H1 (cell line): ENCODE results near the gene SNX21. TPM values are rescaled to one million over a fixed set of nuclear protein-coding genes. Genes with fewer than 3 reads are reported as not detected.

ENCODE experiments used
- CTCF ChIA-PET: fragments of 300-600 bp; sonication (Branson Sonifier 250); formaldehyde crosslinking; loops from one replicate; lab custom pipeline; 2021; ENCODE audit not compliant: partially characterized antibody; lab: Charles Lee
- POLR2A ChIA-PET: fragments of 300-600 bp; sonication (Branson Sonifier 250); formaldehyde crosslinking; loops from one replicate; lab custom pipeline; 2021; ENCODE audit warnings: inconsistent platforms; ENCODE audit not compliant: partially characterized antibody; lab: Charles Lee
- DNase-seq, 2 experiments: peaks; one replicate each; pipeline versions ENCODE4 v3.0.0 to v3.0.0-alpha.2; 2010 to 2022; ENCODE audit warnings: low spot score in 2 of 2, low read depth in 1 of 2, mixed read lengths in 1 of 2
- FAIRE-seq: peaks from 2 replicates; lab custom pipeline; 2011; peaks lifted over from hg19 to GRCh38; lab: Jason Lieb, UNC
- H2AFZ ChIP-seq: 2 replicates; pipeline ENCODE4 v1.8.1; 2012; ENCODE audit warnings: low read length, inconsistent platforms
- H2AK5ac ChIP-seq: 2 replicates; pipeline ENCODE4 v1.6.1; 2013; ENCODE audit warnings: low read depth, low read length
- H2BK120ac ChIP-seq: replicated peaks from 2 replicates; pipeline ENCODE3; 2013; ENCODE audit warnings: low read depth, low read length, inconsistent platforms
- H2BK12ac ChIP-seq: 2 replicates; pipeline ENCODE4 v1.6.1; 2013; ENCODE audit warnings: low read depth, low read length
- H2BK15ac ChIP-seq: 2 replicates; pipeline ENCODE4 v1.6.1; 2013; ENCODE audit warnings: low read length
- H2BK20ac ChIP-seq: 2 replicates; pipeline ENCODE4 v1.6.1; 2013; ENCODE audit warnings: low read length
- H2BK5ac ChIP-seq: 2 replicates; pipeline ENCODE4 v1.6.1; 2013; ENCODE audit warnings: low read depth, low read length
- H3K14ac ChIP-seq: 2 replicates; pipeline ENCODE4 v1.6.1; 2013; ENCODE audit warnings: inconsistent platforms; ENCODE audit not compliant: insufficient read length
- H3K18ac ChIP-seq: 2 replicates; pipeline ENCODE4 v1.6.1; 2013; ENCODE audit warnings: low read length; ENCODE audit errors: extremely low read depth
- H3K23ac ChIP-seq: 2 replicates; pipeline ENCODE4 v1.6.1; 2013; ENCODE audit warnings: inconsistent platforms; ENCODE audit not compliant: insufficient read length
- H3K23me2 ChIP-seq: 2 replicates; pipeline ENCODE4 v1.6.1; 2013; ENCODE audit warnings: low read depth, low read length
- H3K27ac ChIP-seq: 2 replicates; pipeline ENCODE4 v1.6.1; 2011; ENCODE audit warnings: low read depth, low read length, inconsistent platforms
- H3K27me3 ChIP-seq, 4 experiments: replicated peaks in 1 of 4; 1 replicate in 1 of 4; 2 replicates in 3 of 4; pipeline versions ENCODE4 v1.6.1 to v1.8.1; 2011 to 2013; ENCODE audit warnings: low read length in 3 of 4, mild to moderate bottlenecking in 3 of 4, inconsistent platforms in 2 of 4, mixed read lengths in 2 of 4, moderate library complexity in 1 of 4; ENCODE audit not compliant: control insufficient read depth in 3 of 4, insufficient read depth in 3 of 4; ENCODE audit errors: extremely low read depth in 1 of 4
- H3K36me3 ChIP-seq, 4 experiments: 2 replicates each; pipeline versions ENCODE4 v1.6.1 to v1.8.1; 2011 to 2013; ENCODE audit warnings: mild to moderate bottlenecking in 4 of 4, low read length in 3 of 4, moderate library complexity in 2 of 4, control low read depth in 1 of 4, inconsistent platforms in 1 of 4; ENCODE audit not compliant: insufficient read depth in 4 of 4, control insufficient read depth in 2 of 4
- H3K4ac ChIP-seq: replicated peaks from 2 replicates; pipeline ENCODE3; 2013; ENCODE audit warnings: low read length, low read depth, mixed read lengths, inconsistent platforms; ENCODE audit not compliant: insufficient read length
- H3K4me1 ChIP-seq, 4 experiments: replicated peaks in 1 of 4; 1 replicate in 1 of 4; 2 replicates in 3 of 4; pipeline versions ENCODE4 v1.6.1 to v1.8.1; 2011 to 2013; ENCODE audit warnings: low read length in 3 of 4, inconsistent platforms in 2 of 4, mixed read lengths in 1 of 4; ENCODE audit not compliant: insufficient read depth in 4 of 4, control insufficient read depth in 3 of 4
- H3K4me2 ChIP-seq, 2 experiments: 2 replicates each; pipeline versions ENCODE4 v1.6.1 to v1.8.1; 2011 to 2013; ENCODE audit warnings: low read depth in 2 of 2, low read length in 2 of 2, control low read depth in 1 of 2, inconsistent platforms in 1 of 2, mild to moderate bottlenecking in 1 of 2; ENCODE audit not compliant: insufficient read depth in 1 of 2
- H3K4me3 ChIP-seq, 4 experiments: fragments of 200-600, 300-600 bp in 1 of 4; sonication (generic), shearing (Covaris generic), sonication (Bioruptor Twin) in 1 of 4; 2 replicates each; pipeline versions ENCODE4 v1.5.1 to v1.8.1; 2011 to 2016; ENCODE audit warnings: low read length in 4 of 4, low read depth in 3 of 4, control low read depth in 2 of 4, inconsistent platforms in 2 of 4, mild to moderate bottlenecking in 2 of 4, mixed read lengths in 1 of 4, moderate library complexity in 1 of 4; ENCODE audit not compliant: insufficient read depth in 2 of 4; ENCODE audit errors: extremely low read depth in 1 of 4
- H3K56ac ChIP-seq: replicated peaks from 2 replicates; pipeline ENCODE3; 2013; ENCODE audit warnings: low read depth, mild to moderate bottlenecking, mixed read lengths, low read length, inconsistent platforms; ENCODE audit not compliant: insufficient read length
- H3K79me1 ChIP-seq: 2 replicates; pipeline ENCODE4 v1.6.1; 2013; ENCODE audit warnings: low read depth, low read length, control low read depth
- H3K79me2 ChIP-seq, 2 experiments: 2 replicates each; pipeline versions ENCODE4 v1.6.1 to v1.8.1; 2012 to 2013; ENCODE audit warnings: low read length in 2 of 2, mild to moderate bottlenecking in 2 of 2, inconsistent platforms in 1 of 2; ENCODE audit not compliant: insufficient read depth in 2 of 2, control insufficient read depth in 1 of 2
- H3K9ac ChIP-seq, 4 experiments: replicated peaks in 1 of 4; 1 replicate in 1 of 4; 2 replicates in 3 of 4; pipeline versions ENCODE4 v1.6.1 to v1.8.1; 2011 to 2013; ENCODE audit warnings: low read depth in 3 of 4, low read length in 3 of 4, control low read depth in 2 of 4, mild to moderate bottlenecking in 2 of 4, moderate library complexity in 2 of 4, inconsistent platforms in 1 of 4; ENCODE audit errors: extremely low read depth in 1 of 4
- H3K9me3 ChIP-seq, 2 experiments: 2 replicates each; pipeline versions ENCODE4 v1.6.1 to v1.8.1; 2012 to 2013; ENCODE audit warnings: mild to moderate bottlenecking in 2 of 2, moderate library complexity in 2 of 2, control low read depth in 1 of 2, inconsistent platforms in 1 of 2, low read depth in 1 of 2, low read length in 1 of 2, mixed read lengths in 1 of 2; ENCODE audit not compliant: insufficient read depth in 2 of 2
- H4K20me1 ChIP-seq, 2 experiments: replicated peaks in 1 of 2; 2 replicates each; pipeline versions ENCODE3 to v1.8.1; 2011 to 2013; ENCODE audit warnings: inconsistent platforms in 2 of 2, low read length in 2 of 2, mild to moderate bottlenecking in 1 of 2; ENCODE audit not compliant: insufficient read depth in 2 of 2, control insufficient read depth in 1 of 2
- H4K5ac ChIP-seq: 2 replicates; pipeline ENCODE4 v1.6.1; 2013; ENCODE audit warnings: low read length, low read depth, mixed read lengths, inconsistent platforms; ENCODE audit not compliant: insufficient read length
- H4K8ac ChIP-seq: 2 replicates; pipeline ENCODE4 v1.8.0; 2013; ENCODE audit warnings: mild to moderate bottlenecking, moderate library complexity, low read length, inconsistent platforms; ENCODE audit not compliant: insufficient read depth; ENCODE audit errors: extremely low read depth
- H4K91ac ChIP-seq: replicated peaks from 2 replicates; pipeline ENCODE3; 2013; ENCODE audit warnings: low read length, mixed read lengths, inconsistent platforms; ENCODE audit not compliant: insufficient read length
- CTCF ChIP-seq, 3 experiments: IDR thresholded peaks; 1 replicate in 2 of 3; 2 replicates in 1 of 3; pipeline versions ENCODE4 v1.5.1 to v1.6.1; 2011; ENCODE audit warnings: low read length in 3 of 3, mild to moderate bottlenecking in 3 of 3, inconsistent platforms in 2 of 3, low read depth in 1 of 3, moderate library complexity in 1 of 3; ENCODE audit not compliant: insufficient read depth in 1 of 3; ENCODE audit errors: control extremely low read depth in 1 of 3
- FOSL1 ChIP-seq: IDR thresholded peaks from 2 replicates; pipeline ENCODE4 v1.6.1; 2011; ENCODE audit warnings: mild to moderate bottlenecking, low read depth, low read length, moderate library complexity; ENCODE audit not compliant: insufficient read depth
- GABPA ChIP-seq: IDR thresholded peaks from 2 replicates; pipeline ENCODE4 v1.6.1; 2011; ENCODE audit warnings: mild to moderate bottlenecking, low read length, moderate library complexity, borderline replicate concordance; ENCODE audit not compliant: insufficient read depth
- NRF1 ChIP-seq: IDR thresholded peaks from 2 replicates; pipeline ENCODE4 v1.6.1; 2011; ENCODE audit warnings: mild to moderate bottlenecking, low read depth, low read length, improper control_type of control experiment
- SP2 ChIP-seq: IDR thresholded peaks from 2 replicates; pipeline ENCODE4 v1.6.1; 2012; ENCODE audit warnings: mild to moderate bottlenecking, low read length, inconsistent platforms
- SP4 ChIP-seq: IDR thresholded peaks from 2 replicates; pipeline ENCODE4 v1.6.1; 2012; ENCODE audit warnings: low read length, inconsistent platforms
- SRF ChIP-seq: IDR thresholded peaks from 2 replicates; pipeline ENCODE4 v1.6.1; 2011; ENCODE audit warnings: mild to moderate bottlenecking, low read depth, low read length, moderate library complexity
- TAF7 ChIP-seq: optimal IDR thresholded peaks from 2 replicates; pipeline ENCODE3; 2011; ENCODE audit warnings: low read depth, mild to moderate bottlenecking, inconsistent platforms, low read length, moderate library complexity, borderline replicate concordance
- YY1 ChIP-seq: IDR thresholded peaks from 2 replicates; pipeline ENCODE4 v1.6.1; 2011; ENCODE audit warnings: low read depth, mild to moderate bottlenecking, low read length
- WGBS, 2 experiments: shearing (Covaris generic) in 1 of 2; methylation state at CpG; one replicate each; pipeline versions ENCODE4 v1.1.6 to v1.1.7; 2013 to 2015; ENCODE audit warnings: low lambda C conversion rate in 2 of 2, mixed read lengths in 2 of 2, inconsistent platforms in 1 of 2, low coverage in 1 of 2, missing lambda C conversion rate in 1 of 2; ENCODE audit not compliant: insufficient replicate concordance in 2 of 2, insufficient coverage in 1 of 2, insufficient read length in 1 of 2; ENCODE audit errors: extremely low coverage in 1 of 2, missing lambda C conversion rate in 1 of 2; 5-methylcytosine and 5-hydroxymethylcytosine counted together
- polyA plus RNA-seq, 7 experiments: library from polyadenylated mRNA; depleted of rRNA in 3 of 7; stranded (reverse) in 5 of 7; unstranded in 2 of 7; fragments of >200 nt in 5 of 7; fragments of 200-250 nt in 2 of 7; gene quantifications; 1 replicate in 5 of 7; 2 replicates in 1 of 7; 4 replicates in 1 of 7; pipeline versions ENCODE4 v1.2.1 to v1.2.3, GENCODE V29; 2011 to 2013; ENCODE audit warnings: missing spikeins in 2 of 7, mixed read lengths in 2 of 7
- total RNA-seq: library from RNA; stranded (reverse); fragmentation: NEBNext Ultra II Directional; extraction: Animal tissue kit (Norgen Biotek cat#: 25700); gene quantifications from 2 replicates; pipeline ENCODE4 v1.2.1, GENCODE V29; 2021

Gene SNX21
- total and polyA plus RNA-seq, 2 of the 8 experiments (the other 6 are each of a cell fraction or from before 2014, with no cell fraction given) = 15.8 to 16.8 TPM

GRCh38 chr20:45872626-45873025, 39.0 kb downstream of the SNX21 start:
- no peak overlapping the region for H3K4me2 ChIP-seq
- H2AK5ac ChIP-seq = no peak overlapping the region
- H3K4ac ChIP-seq = no peak overlapping the region
- no peak overlapping the region for H3K9ac ChIP-seq
- no peak overlapping the region for H2BK12ac ChIP-seq
- FAIRE-seq = no peak
- no peak overlapping the region for H2BK5ac ChIP-seq
- H3K14ac ChIP-seq = no peak overlapping the region
- peaks cover 0 to 8% (median 2%) of the 10 kb centered on the region in 4 experiments; a peak in 3 of 8 replicates for H3K36me3 ChIP-seq
- DNase-seq = no peak
- CTCF ChIA-PET = interaction anchor here (1.4 kb wide), 3 partner anchors 17 to 48 kb away, joined by 3 to 8 read pairs (median 6); no protein-coding TSS in a partner anchor
- no peak overlapping the region for H3K56ac ChIP-seq
- no peak overlapping the region for H4K8ac ChIP-seq
- no peaks in the 10 kb centered on the region for H3K9me3 ChIP-seq
- H2BK120ac ChIP-seq = no peak overlapping the region
- WGBS, 2 experiments = 86% methylated on average over 3 of the region's 4 CpGs; no CpG with 5 or more reads in 1 of the 2 experiments
- no peaks in the 10 kb centered on the region for H3K27me3 ChIP-seq
- no peaks in the 10 kb centered on the region for H3K4me1 ChIP-seq
- no peak overlapping the region for H4K5ac ChIP-seq
- TF ChIP-seq CTCF (IDR thresholded peaks at IDR 0.05; ENCODE audit: control extremely low read depth in 1 of 3, insufficient read depth in 1 of 3, low read depth in 1 of 3, low read length in 3 of 3) = no peak
- TF ChIP-seq YY1 = no peak
- no peak for TF ChIP-seq GABPA
- TF ChIP-seq SP2 = no peak
- no peak for TF ChIP-seq FOSL1
- TF ChIP-seq SP4 = no peak
- TF ChIP-seq NRF1 = no peak
- no peak for TF ChIP-seq TAF7
- TF ChIP-seq SRF = no peak
- TF ChIP-seq, all 59 proteins: peak for 0
- H3K79me1 ChIP-seq = no peaks in the 10 kb centered on the region
- no peak overlapping the region for H4K91ac ChIP-seq
- H3K18ac ChIP-seq = no peak overlapping the region
- H3K23ac ChIP-seq = no peak overlapping the region
- H3K79me2 ChIP-seq = no peaks in the 10 kb centered on the region
- H2BK20ac ChIP-seq = no peak overlapping the region
- H2AFZ ChIP-seq = no peak overlapping the region
- H3K27ac ChIP-seq = no peak overlapping the region
- no peak overlapping the region for H3K4me3 ChIP-seq
- no peaks in the 10 kb centered on the region for H3K23me2 ChIP-seq
- no peaks in the 10 kb centered on the region for H4K20me1 ChIP-seq
- H2BK15ac ChIP-seq = no peak overlapping the region
- POLR2A ChIA-PET = interaction anchor here (1.2 to 8.1 kb wide), 3 partner anchors 10 to 35 kb away, joined by 4 to 39 read pairs (median 4); partner anchors contain the start of genes ACOT8, ZSWIM1 and ZSWIM3
